OCI-M1 (cell line): ENCODE data around the gene SHISA5.

Experiments used
- DNase-seq: peaks from one replicate; lab custom pipeline; 2025; lab: John Stamatoyannopoulos, UW

Gene SHISA5

DNA sequence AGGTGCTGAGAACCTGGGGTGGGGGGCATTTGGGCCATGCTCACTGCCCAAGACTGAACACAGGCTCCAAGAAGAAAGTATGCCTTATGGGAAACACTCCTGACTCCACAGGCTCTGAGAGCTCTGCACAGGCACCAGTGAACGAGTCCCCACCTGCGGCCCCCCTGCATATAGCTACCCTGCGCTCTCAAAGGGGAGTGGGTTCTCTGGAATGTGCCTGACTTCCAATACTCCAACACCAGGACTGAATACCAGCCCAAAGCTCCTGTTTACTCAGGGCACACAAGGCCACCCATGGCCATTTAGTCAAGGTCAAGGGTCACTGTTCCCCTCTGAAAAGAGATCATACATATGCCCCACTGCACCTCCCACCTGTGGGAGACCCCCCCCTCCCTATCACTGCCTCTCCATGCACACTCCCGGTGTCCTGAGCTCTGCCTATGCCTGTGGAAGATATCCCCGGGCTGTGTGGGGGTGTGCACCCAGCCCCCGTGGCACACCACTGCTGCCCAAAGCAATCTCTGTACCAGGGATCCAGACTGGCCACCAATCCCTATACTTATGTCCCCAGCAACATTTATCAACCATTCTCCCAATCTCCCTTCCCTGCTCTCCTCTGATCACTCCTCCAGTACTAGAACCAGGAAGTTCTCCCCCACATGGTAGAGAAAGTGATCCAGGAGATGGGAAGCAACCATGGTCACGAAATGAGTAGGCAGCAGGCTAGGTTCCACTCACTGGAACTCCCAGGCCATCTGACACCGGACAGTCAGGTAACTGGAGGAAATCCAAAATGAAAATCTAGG, 72.5 kb downstream of the SHISA5 start:
- no peak for DNase-seq

DNA sequence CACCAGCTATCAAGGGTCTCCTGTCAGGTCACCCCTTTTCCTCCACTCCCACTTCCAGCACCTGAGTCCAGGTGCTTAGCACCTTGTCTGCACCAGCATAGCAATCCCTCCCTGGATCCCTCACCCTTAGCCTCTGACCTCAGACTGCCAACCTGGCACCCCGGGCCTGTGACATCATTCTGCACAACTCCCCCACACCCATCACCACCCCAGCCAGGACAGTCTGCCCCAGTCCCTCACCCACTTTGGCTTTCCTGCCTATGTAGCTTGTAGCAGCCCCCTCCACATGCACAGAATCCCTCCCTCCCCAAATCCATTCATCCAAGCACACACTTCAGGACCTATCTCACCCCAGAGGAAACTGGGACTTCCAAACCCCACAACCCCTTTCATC, 73.3 kb downstream of the SHISA5 start:
- DNase-seq = no peak

DNA sequence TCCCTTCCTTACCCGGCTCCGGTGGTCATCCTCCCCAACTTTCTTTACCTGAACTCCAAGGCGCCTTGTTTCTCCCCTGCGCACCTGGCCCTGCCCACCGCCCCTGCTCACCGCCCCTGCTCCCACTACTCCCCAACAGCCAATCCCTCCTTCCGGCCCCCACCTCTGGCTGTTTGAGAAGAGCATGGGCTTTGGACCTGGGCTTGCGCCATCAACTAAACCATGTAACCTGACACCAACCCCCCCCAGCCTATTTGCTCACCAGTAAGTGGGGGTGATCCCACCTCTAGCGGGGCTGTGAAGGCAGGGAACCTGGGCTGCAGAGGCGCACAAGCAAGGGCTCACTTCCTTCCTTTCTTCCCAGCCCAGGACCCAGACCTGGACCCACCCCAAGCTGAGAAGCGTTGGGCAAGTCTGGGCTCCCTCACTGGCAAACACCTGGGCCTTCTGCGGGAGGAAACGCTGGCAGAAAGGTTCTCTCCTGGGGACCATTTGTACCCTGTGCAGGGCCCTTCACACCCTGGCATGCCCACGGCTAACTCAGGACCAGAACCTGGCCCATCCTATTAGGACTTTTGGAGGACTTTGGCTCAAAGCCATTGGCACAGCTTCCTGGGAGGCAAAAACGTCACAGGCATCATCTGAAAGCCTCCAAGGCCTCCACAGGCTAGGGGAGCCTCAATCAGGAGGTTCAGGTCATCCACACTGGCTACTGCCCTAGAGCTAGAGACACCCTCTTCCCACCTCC, 73.8 kb downstream of the SHISA5 start, which contains the start of gene PLXNB1:
PLXNB1 (minus strand) TSS at position 127 of the 748 bp plus-strand sequence. CDS start 5,475 bp downstream, outside the sequence.
- DNase-seq = no peak

DNA sequence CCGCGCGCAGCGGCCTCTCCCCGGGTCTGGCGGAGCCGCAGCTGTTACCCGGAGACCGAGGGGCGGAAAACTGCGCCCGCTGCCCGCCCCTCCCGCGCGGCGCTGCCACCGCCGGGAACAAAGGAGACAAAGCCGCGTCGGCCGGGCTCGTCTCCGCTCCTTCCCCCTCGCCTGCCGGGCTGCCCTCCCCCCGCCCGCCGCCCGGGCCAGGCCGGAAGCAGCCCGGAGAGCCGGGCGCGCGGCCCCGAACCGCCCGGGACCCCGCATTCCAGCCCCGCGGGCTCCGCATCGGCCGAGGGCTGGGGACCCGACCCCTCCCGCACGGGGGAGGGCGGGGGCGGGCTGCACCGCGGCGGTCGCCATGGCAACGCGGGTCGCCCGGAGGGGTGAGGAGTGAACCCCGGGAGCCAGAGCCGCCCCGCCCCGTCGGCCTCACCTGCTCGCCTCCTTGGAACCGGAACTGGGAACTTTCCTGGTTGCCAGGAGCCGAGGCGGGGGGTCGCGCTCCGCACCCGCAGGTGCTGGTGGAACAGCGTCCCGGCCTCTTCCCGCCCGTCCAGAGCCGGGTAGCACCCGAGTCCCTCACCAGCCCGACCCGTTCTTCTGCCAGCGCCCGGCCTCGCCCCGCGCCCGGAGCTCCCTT, 74.5 kb downstream of the SHISA5 start:
- DNase-seq = peak; percentile 19

DNA sequence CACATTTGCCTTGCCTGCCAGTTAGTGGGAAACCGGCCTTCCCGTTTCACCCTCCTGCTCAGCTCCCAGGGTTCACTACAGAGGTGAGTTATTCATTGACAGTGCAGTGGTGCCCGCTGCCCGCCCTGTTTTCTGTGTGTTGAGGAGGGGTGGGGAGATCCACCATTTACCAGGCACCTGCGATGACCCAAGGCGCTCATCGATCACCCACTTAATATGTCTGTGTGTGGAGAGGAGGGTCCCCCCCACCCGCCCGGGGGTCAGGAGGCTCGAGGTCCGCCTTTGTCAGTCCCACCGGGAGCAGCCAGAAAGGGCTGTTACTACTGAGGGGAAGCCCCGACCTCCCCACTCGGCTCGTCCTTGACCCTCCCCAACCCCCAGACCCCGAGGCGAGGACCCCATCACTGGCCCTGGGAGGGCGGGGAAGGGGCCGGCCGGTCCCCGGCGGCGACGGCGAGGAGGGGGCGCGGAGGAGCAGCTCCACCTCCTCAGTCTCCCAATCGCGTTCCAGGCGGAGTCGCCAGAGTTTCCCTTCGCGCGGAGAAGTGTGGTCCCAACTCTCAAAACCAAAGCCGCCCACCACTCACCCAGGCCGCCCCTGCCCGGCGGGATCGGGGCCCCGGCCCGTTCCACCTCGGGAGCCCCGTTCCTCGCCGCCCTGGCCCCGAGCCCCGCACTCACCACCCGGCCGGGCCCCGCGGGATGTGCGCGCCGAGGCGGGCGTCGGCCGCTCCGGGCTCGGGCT, 75.2 kb downstream of the SHISA5 start:
- no peak for DNase-seq

DNA sequence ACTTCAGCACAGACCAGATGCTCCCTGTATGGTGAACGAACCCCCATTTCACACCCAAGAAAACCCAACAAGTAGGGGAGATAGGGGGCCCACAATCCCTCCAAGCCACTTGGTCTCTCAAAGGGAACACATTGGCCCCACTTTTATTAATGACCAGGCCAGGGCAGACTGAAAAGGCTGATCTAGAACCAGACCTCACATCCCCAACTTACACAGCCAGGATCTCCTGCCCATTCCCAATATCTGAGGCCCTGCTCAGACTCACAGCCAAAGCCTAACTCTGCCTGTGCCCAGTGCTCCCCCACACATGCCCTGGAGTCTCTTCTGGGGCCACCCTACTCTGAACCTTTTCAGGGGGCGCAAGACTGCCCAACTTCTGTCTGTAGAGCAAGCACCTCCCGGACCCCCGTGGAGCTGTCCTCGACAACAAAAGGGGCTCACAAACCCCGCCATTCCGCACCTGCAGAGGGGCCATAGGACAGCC, 75.8 kb downstream of the SHISA5 start:
- no peak for DNase-seq

DNA sequence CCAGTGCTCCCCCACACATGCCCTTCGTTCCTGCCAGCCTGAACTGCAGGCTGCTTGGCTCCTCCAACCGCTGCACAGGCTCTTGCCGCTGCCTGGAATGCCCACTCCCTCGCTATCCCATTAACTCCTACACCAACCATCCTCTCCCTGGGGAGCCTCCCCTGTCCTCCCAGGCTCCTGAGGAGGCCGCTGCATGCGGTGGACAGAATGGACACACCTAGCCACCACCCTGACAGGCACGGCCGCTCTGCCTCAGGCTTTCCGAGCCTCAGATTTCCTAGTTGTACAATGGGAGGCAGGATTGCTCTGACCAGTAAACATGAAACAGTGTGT, 76.4 kb downstream of the SHISA5 start:
- DNase-seq = no peak

DNA sequence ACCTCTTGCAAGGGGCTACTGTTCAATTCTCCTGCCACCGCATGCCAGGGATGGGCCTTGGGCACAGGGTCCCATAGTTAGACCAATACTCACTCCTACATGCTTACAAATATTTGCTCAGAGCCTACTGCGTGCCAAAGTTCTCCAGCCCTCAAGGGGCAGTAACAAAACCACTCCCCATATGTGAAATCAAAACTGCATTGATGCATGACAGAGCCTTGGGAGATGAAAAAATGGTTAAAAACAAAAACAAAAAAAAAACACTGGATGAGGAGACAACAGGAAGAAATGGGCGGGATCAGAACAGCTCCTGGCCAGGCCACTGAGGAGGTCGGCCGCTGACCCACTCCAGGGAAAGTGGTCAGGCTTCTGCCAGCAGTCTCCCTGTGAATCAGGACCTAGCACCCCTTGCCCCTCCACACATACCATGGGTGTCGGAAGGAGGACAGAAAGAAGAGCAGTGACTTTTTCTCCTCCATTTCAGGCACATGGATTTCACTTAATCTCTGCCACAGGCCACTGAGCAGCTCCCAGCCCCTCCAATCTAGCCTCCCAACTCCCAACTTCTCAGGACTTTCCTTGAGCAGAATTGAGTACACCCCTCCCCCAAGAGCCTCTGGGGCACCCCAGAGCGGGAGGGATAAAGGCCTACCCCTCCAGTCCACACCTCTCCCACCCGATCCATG, 76.9 kb downstream of the SHISA5 start:
- no peak for DNase-seq

DNA sequence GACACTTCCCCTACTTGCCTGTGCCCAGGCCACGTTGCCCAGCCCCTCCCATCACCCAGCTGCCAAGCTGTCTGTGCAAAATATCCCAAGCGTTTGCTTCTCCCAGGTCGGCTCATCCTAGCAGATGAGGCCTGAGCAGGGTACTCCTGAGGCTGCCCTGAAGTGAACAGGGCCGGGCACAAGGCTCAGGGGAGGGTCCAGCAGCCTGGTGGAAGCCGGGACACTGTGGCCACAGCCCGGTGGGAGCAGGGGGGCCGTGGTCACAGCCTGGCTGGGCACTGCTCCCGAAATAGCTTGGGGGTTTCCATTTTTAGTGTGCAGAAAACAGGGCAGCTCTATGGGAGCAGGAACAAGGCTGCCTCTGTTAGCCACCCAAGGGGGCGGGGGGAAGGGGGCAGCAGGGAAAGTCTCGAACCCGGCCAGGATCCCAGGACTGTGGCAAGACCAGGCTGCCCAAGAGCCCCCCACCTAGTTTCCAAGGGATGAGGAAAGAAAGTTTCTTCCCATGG, 77.5 kb downstream of the SHISA5 start:
- DNase-seq = no peak

DNA sequence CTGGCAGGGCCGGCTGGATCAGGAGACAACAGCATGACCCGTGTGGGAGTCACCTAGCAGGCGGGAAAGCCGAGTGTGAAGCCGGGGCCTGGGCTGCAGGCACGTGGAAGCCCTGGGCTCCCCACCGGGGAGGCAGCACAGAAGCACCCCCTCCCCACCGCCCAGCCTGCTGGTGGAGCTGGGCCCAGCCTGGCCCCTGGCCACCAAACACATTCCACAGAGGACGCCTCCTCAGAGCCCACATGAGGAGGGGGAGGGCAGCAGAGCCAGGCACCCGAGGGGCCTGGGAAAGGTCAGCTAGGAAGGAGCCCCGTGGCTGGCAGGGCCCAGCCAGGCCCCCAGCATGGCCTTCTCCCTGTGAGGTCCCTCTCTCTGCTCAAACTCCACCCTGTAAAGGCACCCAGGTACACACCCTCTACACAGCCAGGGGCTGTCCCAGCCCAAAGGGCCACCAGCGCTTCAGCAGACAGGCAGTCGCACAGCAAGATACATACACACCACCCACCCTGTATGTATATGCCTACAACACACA, 78.6 kb downstream of the SHISA5 start:
- no peak for DNase-seq

DNA sequence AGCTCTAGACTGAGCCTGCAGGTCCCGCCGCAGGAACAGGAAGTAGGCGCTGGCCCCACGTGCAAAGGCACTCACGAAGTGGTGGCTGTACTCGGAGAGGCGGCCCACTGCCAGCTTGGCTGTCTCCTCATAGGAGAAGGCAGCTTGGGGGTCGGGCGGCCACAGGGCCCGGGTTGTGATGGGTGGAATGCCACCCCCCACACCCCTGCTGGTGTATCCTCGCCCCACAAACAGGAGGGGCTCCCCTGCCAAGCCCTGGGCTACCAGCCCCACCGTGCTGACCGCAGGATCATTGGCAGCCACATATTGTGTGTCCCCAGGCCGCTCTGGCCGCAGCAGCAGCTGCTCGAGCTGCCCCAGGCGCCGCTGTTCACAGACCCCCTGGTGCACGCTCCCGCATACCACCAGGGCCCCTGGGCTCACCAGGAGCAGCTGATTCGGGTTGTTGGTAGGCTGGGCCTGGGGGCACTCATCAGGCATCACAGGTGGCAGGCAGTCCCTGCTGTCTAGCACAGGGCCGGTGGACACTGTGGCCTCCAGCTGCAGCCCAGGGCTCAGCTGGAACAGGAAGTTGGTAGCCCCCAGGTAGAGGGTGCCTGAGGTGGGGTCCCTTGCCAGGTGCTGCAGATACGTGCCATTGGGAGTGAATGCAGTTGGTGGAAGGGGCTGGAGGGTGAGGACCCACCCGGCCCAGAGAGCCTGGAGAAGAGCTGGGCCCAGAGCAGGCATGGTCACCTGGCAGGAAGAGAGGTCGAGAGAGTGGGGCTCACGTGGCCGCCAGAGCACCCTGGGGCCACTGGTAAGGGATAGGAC, 79.9 kb downstream of the SHISA5 start:
- DNase-seq = no peak

DNA sequence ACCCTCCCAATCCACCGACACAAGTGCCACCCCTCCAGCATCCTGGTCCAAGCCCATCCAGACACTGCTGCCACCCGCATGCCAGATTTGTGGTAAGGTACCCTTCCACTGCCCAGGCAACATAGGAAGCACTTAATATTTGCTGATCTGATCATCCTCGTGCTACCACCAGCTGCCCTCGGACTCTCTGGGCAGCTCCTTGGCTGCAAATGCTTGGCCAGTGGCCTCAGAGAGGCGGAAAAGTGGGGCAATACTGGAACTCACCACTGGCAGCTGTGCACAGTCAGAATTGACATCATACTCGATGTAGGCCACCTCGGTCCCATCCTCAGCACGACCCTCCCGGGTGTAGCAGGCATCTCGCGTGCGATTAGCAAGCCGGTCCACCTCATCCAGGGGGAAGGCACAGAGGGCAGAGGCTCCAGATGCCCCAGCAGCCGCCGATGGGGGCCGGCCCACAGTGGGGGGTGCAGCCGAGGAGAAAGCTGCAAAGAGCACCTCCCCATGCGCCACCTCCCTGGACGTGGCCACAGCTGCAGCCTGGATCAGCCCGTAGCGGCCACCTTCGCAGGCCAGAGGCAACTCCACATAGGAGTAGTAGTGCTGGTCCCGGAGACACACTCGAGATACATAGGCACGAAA, 80.6 kb downstream of the SHISA5 start:
- no peak for DNase-seq

DNA sequence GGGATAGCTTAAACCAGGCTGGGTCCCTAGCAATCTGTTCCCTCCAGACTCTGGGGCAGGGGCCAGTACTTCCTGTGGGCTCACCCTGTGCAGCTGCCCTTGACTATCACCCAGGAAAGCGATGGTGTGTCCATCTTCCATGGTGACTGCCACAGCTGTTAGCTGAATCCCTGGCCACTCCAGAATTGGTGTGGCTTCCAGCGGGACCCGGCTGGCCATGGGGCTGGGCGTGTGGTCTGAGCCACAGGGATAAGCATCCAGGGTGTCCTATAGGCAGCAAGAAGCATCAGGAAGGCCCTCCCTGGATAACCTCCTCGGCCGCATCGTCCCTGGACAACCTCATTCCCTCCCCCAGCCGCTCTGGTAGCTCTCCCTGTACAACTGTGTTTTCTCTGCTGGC, 81.3 kb downstream of the SHISA5 start:
- no peak for DNase-seq

DNA sequence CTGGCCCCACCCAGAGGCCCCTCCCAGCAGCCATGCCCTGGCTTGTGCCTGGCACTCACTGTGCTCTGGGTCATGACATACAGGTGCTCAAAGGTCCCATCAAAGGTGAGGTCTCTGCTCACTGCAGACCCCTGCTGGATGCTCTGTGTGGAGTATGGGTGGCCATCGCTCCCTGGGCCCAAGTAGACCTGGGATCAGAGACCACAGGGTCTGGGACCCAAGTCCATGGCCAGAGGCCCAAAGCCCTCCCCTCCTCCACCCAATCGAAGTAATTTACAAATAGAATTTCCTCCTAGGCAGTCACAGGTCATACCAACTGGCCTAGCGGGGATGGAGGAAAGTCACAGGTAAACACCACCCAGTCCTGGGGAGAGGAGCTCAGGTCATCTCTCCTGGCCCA, 81.7 kb downstream of the SHISA5 start:
- DNase-seq = no peak

DNA sequence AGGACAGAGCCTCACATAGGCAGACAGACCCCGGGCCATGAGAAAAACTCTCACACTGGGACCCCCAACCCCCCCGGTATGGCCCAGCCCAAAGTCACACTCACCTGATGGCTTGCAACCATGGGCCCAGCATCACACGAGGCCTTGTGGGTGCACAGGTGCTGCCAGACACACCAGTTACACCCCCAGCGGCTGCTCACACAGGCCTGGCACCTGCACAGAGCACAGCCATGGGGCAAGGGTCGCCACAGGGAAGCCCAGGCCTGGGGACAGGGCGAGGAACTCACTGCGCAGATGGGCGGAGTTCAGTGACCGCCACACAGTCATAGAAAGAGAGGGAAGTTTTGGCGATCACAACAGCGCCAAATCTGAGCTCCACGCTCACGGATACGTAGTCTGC, 83.4 kb downstream of the SHISA5 start:
- no peak for DNase-seq

DNA sequence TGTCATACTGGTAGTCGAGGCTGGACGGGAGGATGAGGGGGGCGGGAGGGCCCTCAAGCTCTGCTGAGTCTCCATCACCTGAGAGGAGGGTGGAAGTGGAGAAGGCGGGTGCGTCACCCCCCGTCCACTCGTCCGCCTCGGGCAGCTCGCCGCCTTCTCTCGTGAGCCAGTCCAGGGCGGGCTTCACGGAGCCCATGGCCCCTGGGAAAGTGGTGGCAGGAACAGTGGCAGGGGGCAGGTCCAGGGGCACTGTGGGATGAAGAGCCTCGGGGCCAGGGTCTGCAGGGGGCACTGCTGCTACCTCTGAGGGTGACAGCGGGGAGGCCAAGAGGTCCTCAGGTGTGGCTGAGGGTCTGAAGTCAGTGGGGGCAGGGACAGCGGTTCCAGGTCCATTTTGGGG, 84.4 kb downstream of the SHISA5 start:
- no peak for DNase-seq

DNA sequence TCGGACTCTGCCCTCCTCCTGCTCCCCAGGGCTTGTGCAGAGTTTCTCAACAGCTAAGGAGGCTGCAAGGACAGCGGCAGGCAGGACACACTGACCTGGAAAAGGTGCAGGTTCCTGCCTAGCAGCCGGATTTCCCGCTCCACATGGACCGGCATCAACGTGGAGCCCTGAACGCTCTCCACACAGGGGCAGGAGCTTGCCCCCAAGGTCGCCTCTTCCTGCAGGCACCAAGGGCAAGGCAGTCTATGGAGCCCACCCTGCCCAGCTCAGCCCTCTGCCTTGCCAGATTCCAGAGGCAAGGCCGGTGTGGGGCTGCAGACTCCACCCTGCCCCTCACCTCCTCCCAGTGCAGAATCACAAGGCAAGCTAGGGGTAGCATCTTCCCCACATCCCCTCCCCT, 84.8 kb downstream of the SHISA5 start:
- no peak for DNase-seq

DNA sequence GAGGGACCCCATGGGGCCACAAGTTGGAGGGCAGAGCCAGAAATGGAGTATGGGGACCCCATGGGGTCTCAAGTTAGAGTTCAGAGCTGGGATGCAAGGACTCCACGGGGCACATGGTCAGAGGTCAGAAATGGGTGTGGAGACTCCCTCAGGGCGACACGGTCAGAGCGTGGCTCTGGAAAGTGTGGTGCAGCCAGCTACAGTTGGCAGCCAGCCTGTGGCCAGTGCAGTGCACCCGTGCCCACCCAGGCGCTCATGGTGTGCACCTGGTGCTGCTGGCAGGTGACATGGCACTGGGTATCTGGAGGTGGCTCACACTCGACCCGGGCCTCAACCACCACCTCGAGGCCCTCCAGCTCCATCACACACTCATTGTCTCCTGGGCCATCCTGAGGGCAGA, 85.3 kb downstream of the SHISA5 start:
- no peak for DNase-seq

DNA sequence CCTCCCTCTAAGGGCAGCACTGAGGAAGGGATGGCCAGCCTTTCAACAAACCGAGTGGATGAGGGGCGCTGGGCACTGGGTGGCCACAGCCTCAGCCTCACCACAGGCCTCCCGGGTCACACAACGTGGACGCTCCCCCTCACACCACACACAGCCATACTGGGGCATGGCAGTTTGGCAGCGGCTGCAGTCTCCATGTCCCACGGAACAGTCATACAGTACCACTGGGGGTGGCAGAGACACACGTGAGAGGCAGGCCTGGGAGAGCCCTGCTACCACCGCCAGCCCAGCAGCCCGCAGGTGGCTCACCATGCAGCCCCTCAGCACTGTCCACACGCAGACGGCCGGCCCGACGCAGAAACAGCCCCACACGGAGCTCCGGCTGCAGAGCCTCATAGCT, 85.8 kb downstream of the SHISA5 start:
- DNase-seq = no peak
